ENCODE measurements around the gene RER1. TPM values are rescaled to one million over a fixed set of nuclear protein-coding genes. Genes with fewer than 3 reads are reported as not detected.

Gene RER1
- total RNA-seq, 1 donor from 2014 or later: 105 TPM

DNA sequence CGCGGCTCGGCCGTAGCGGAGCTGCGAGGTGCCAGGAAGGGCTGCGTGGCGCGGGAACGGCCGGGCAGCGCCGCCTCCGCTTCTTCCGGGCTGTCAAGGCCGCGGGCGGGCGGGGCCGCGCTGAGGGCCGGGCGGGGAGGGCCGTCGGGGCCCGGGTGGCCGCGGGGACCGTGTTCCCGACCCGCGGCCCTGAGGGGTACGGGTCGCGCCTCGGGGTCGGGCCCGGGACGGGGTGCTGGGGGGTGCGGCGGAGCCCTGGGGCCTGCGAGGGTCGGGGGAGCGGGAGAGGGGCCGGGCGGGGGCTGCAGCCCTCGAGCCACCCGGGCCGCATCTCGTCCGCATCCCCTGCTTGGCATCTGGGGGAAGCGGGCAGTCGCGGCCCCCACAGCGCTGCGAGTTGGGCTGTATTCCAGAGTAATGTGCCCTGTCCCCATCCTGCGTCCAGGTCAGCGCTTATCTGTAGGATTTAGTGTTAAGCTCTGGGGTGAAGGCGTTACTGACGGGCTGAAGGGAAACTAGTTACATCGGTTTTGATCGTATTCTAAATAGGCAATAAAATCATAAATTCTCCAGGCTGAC is 379 bp downstream of the RER1 start:
- TF ChIP-seq CTCF (IDR thresholded peaks at IDR 0.05): no peak
- Mint-ChIP-seq H3K27ac (peak overlapping the region; percentile 68), H3K9me3 (no peaks in the 10 kb centered on the region), H3K4me3 (peak overlapping the region; percentile 88), H3K36me3 (ENCODE audit: low read depth) (peaks cover 41% of the 10 kb centered on the region), H3K27me3 (no peaks in the 10 kb centered on the region), H3K4me1 (peaks cover 58% of the 10 kb centered on the region)
- ChIA-PET POLR2A (interaction anchor here (0.5 to 2.8 kb wide), 27 partner anchors 11 to 785 kb away, joined by 3 to 39 read pairs (median 5); partner anchors contain the start of genes FAAP20, PANK4 and TNFRSF14), CTCF (interaction anchor here (0.8 to 2.8 kb wide), 6 partner anchors 10 to 197 kb away, joined by 3 to 24 read pairs (median 3); partner anchors contain the start of gene FAAP20)
- intact Hi-C loops (cut with micrococcal nuclease): loop anchor here (1.0 to 5.0 kb wide), 11 partner anchors 11 to 1510 kb away; partner anchors contain the start of genes C1orf174, CALML6, PANK4 and PEX10
- DNase-seq: no peak
- peak; percentile 8 for ATAC-seq (ENCODE audit: low read depth)

GRCh38 chr1:2392686-2393085 is 1.0 kb downstream of the RER1 start:
- Mint-ChIP-seq H3K4me3 (peak overlapping the region; percentile 88), H3K9me3 (no peaks in the 10 kb centered on the region), H3K36me3 (ENCODE audit: low read depth) (peaks cover 47% of the 10 kb centered on the region), H3K4me1 (peaks cover 55% of the 10 kb centered on the region), H3K27me3 (no peaks in the 10 kb centered on the region), H3K27ac (peak overlapping the region; percentile 68)
- DNase-seq (no peak), ATAC-seq (ENCODE audit: low read depth) (no peak)
- ChIA-PET CTCF (interaction anchor here (2.1 to 2.8 kb wide), 2 partner anchors 11 to 197 kb away, joined by 9 to 24 read pairs; partner anchors contain the start of gene FAAP20), POLR2A (interaction anchor here (0.5 to 2.8 kb wide), 7 partner anchors 15 to 198 kb away, joined by 3 to 30 read pairs (median 9); partner anchors contain the start of genes FAAP20 and PANK4)
- intact Hi-C loops (cut with micrococcal nuclease): loop anchor here (5.0 kb wide), 3 partner anchors 475 to 1510 kb away; partner anchors contain the start of genes C1orf174, CALML6 and TMEM52
- TF ChIP-seq CTCF (IDR thresholded peaks at IDR 0.05): no peak

DNA sequence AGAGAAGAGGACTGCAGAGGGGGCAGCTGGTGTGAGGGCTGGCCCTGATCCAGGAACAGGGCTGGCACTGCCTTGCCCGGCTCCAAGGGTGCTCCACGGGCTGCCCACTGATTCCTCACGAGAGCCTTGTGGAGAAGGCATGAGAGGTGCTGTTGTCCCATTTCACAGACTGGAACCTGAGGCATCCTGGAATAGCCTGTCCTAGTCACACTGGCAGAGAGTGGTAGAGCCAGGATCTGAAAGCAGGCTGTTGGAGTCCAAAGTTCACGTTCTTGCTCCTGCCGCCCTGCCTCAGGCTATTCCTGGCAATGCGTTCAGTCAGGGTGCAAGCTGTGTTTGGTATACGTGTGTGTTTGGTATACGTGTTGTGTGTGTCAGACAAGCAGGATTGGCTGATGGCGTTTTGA is 1.8 kb downstream of the RER1 start:
- H3K27me3 Mint-ChIP-seq: no peaks in the 10 kb centered on the region
- intact Hi-C loops (cut with micrococcal nuclease): loop anchor here (5.0 kb wide), 3 partner anchors 476 to 1509 kb away; partner anchors contain the start of genes C1orf174, CALML6 and TMEM52
- H3K4me1 Mint-ChIP-seq: peaks cover 48% of the 10 kb centered on the region
- no peak for TF ChIP-seq CTCF (IDR thresholded peaks at IDR 0.05)
- peaks cover 50% of the 10 kb centered on the region for H3K36me3 Mint-ChIP-seq (ENCODE audit: low read depth)
- H3K4me3 Mint-ChIP-seq: peak overlapping the region; percentile 88
- ChIA-PET CTCF (interaction anchor here (2.8 kb wide), 1 partner anchor 198 kb away, joined by 24 read pairs; the partner anchor contains the start of gene FAAP20), POLR2A (interaction anchor here (2.8 kb wide), 1 partner anchor 194 kb away, joined by 13 read pairs; no protein-coding TSS in a partner anchor)
- no peak for ATAC-seq (ENCODE audit: low read depth)
- H3K9me3 Mint-ChIP-seq: no peaks in the 10 kb centered on the region
- no peak for DNase-seq
- H3K27ac Mint-ChIP-seq: no peak overlapping the region

DNA sequence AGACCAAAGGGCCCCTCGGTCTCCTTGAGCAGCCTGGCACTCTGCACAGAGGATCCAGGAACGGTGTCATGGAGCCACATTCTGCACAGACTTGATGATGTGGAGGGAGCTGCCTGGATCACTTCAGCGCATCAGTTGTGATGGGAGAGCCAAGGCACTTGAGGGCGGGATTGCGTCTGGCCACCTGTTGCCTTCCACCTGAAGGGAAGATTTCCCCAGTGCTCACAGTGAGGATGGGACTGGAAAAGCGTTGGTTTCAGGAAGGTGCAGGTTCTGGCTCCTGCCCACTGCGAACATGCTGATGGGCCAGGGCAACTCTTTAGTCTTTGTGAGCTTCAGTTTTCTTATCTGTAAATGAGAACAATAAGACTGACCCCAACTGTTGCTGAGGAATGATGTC is 2.6 kb downstream of the RER1 start:
- H3K4me3 Mint-ChIP-seq: no peak overlapping the region
- H3K4me1 Mint-ChIP-seq: peaks cover 45% of the 10 kb centered on the region
- ChIA-PET POLR2A (no interaction called here), CTCF (no interaction called here)
- ATAC-seq (ENCODE audit: low read depth) (no peak), DNase-seq (no peak)
- no peak overlapping the region for H3K27ac Mint-ChIP-seq
- H3K9me3 Mint-ChIP-seq: no peaks in the 10 kb centered on the region
- no peaks in the 10 kb centered on the region for H3K27me3 Mint-ChIP-seq
- intact Hi-C loops (cut with micrococcal nuclease): loop anchor here (5.0 kb wide), 3 partner anchors 477 to 1508 kb away; partner anchors contain the start of genes C1orf174, CALML6 and TMEM52
- no peak for TF ChIP-seq CTCF (IDR thresholded peaks at IDR 0.05)
- peaks cover 56% of the 10 kb centered on the region for H3K36me3 Mint-ChIP-seq (ENCODE audit: low read depth)

DNA sequence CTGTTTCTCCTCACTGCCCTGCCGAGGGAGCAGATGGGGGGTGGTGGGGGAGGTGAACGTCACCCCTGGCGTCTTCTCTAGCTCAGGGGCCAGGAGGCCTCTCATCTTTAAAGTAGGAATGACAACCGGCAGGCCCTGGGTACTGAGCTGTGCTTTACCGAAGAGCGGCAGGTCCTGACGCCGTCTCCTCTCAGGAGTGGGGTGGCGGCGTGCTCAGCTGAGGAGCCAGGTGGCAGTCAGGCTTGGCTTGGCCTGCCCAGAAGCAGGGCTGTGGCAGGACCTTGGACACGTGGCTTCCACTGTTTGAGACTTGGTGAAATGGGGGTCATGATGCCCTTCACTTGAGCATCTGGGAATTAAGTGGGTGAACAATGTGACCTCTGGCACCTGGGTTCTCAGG is 3.1 kb downstream of the RER1 start:
- H3K4me1 Mint-ChIP-seq: peaks cover 43% of the 10 kb centered on the region
- ATAC-seq (ENCODE audit: low read depth) (no peak), DNase-seq (no peak)
- POLR2A ChIA-PET: no interaction called here
- CTCF ChIA-PET: no interaction called here
- no peak for TF ChIP-seq CTCF (IDR thresholded peaks at IDR 0.05)
- H3K27ac Mint-ChIP-seq: peak overlapping the region; percentile 31
- no peaks in the 10 kb centered on the region for H3K9me3 Mint-ChIP-seq
- intact Hi-C loops (cut with micrococcal nuclease): loop anchor here (5.0 kb wide), 3 partner anchors 477 to 1508 kb away; partner anchors contain the start of genes C1orf174, CALML6 and TMEM52
- H3K36me3 Mint-ChIP-seq (ENCODE audit: low read depth): peaks cover 61% of the 10 kb centered on the region
- H3K27me3 Mint-ChIP-seq: no peaks in the 10 kb centered on the region
- H3K4me3 Mint-ChIP-seq: no peak overlapping the region
